Glutamatergic neuron (in vitro differentiated cells): ENCODE measurements around the gene SCRN2. TPM values are rescaled to one million over a fixed set of nuclear protein-coding genes. Genes with fewer than 3 reads are reported as not detected.

Experiments
- DNase-seq: peaks from one replicate; pipeline ENCODE4 v3.0.0; 2022
- H3K27ac Mint-ChIP-seq: one replicate; pipeline ENCODE4 v1.8.0; 2020; ENCODE audit warnings: mild to moderate bottlenecking, mixed read lengths, inconsistent platforms; ENCODE audit not compliant: unreplicated experiment
- H3K27me3 Mint-ChIP-seq: one replicate; pipeline ENCODE4 v1.8.0; 2020; ENCODE audit warnings: mild to moderate bottlenecking, moderate library complexity, mixed read lengths, inconsistent platforms; ENCODE audit not compliant: unreplicated experiment
- H3K36me3 Mint-ChIP-seq: one replicate; pipeline ENCODE4 v1.8.0; 2020; ENCODE audit warnings: mild to moderate bottlenecking, mixed read lengths, inconsistent platforms; ENCODE audit not compliant: unreplicated experiment
- H3K4me1 Mint-ChIP-seq: one replicate; pipeline ENCODE4 v1.8.0; 2020; ENCODE audit warnings: mild to moderate bottlenecking, low read depth, mixed read lengths, inconsistent platforms; ENCODE audit not compliant: unreplicated experiment
- H3K4me3 Mint-ChIP-seq: one replicate; pipeline ENCODE4 v1.8.0; 2020; ENCODE audit warnings: mild to moderate bottlenecking, mixed read lengths, inconsistent platforms; ENCODE audit not compliant: unreplicated experiment
- H3K9me3 Mint-ChIP-seq: one replicate; pipeline ENCODE4 v1.8.0; 2020; ENCODE audit warnings: mild to moderate bottlenecking, moderate library complexity, mixed read lengths, inconsistent platforms; ENCODE audit not compliant: unreplicated experiment
- total RNA-seq: library from RNA; stranded (reverse); fragmentation: NEBNext Ultra II Directional; extraction: Animal tissue kit (Norgen Biotek cat#: 25700); gene quantifications from one replicate; pipeline ENCODE4 v1.2.1, GENCODE V29; 2021; ENCODE audit not compliant: unreplicated experiment
- TF ChIP-seq, protein P1 (sequence below): fragments of 200-600 bp; sonication (generic); IDR thresholded peaks from one replicate; pipeline ENCODE4 v1.5.0; 2021; ENCODE audit not compliant: partially characterized antibody, unreplicated experiment

Gene SCRN2
- total RNA-seq, 1 donor from 2014 or later = 39.1 TPM

- Mint-ChIP-seq H3K27me3 (peaks cover 12% of the 10 kb centered on the region), H3K4me3 (no peak overlapping the region), H3K4me1 (peaks cover 11% of the 10 kb centered on the region), H3K36me3 (no peaks in the 10 kb centered on the region), H3K27ac (no peak overlapping the region), H3K9me3 (no peaks in the 10 kb centered on the region)
- TF ChIP-seq, protein P1, sequence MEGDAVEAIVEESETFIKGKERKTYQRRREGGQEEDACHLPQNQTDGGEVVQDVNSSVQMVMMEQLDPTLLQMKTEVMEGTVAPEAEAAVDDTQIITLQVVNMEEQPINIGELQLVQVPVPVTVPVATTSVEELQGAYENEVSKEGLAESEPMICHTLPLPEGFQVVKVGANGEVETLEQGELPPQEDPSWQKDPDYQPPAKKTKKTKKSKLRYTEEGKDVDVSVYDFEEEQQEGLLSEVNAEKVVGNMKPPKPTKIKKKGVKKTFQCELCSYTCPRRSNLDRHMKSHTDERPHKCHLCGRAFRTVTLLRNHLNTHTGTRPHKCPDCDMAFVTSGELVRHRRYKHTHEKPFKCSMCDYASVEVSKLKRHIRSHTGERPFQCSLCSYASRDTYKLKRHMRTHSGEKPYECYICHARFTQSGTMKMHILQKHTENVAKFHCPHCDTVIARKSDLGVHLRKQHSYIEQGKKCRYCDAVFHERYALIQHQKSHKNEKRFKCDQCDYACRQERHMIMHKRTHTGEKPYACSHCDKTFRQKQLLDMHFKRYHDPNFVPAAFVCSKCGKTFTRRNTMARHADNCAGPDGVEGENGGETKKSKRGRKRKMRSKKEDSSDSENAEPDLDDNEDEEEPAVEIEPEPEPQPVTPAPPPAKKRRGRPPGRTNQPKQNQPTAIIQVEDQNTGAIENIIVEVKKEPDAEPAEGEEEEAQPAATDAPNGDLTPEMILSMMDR = no peak
- DNase-seq = peak; percentile 2
These were observed 22.9 kb downstream of the SCRN2 start for GRCh38 chr17:47818002-47818695.

DNA sequence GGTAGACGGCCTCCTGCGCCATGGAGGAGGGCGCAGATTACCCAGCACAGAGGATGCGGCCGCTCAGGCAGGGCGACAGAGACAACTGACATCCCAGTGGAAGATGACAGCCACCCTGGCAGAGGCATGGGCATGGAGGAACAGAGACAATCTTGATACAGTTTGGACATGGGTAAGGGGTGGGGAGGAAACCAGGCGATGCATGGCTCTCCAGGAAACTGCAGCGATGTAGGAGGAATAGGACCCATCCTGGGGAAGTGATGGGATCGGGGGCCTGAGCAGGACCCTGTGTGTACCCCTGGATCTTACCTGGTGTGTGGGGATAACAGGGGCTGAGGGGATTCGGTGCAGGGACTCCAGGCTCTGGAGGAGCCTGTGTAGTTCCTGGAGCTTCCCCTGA, 24.1 kb downstream of the SCRN2 start:
- peaks cover 13% of the 10 kb centered on the region for H3K27me3 Mint-ChIP-seq
- DNase-seq = no peak
- H3K4me3 Mint-ChIP-seq = no peak overlapping the region
- TF ChIP-seq, protein P1 = no peak
- no peaks in the 10 kb centered on the region for H3K9me3 Mint-ChIP-seq
- H3K4me1 Mint-ChIP-seq = peaks cover 5% of the 10 kb centered on the region
- no peaks in the 10 kb centered on the region for H3K36me3 Mint-ChIP-seq
- H3K27ac Mint-ChIP-seq = no peak overlapping the region

GRCh38 chr17:47816111-47816735, 24.9 kb downstream of the SCRN2 start:
- Mint-ChIP-seq H3K27me3 (peaks cover 18% of the 10 kb centered on the region), H3K27ac (no peak overlapping the region), H3K4me1 (peaks cover 5% of the 10 kb centered on the region), H3K36me3 (peaks cover 6% of the 10 kb centered on the region), H3K9me3 (no peaks in the 10 kb centered on the region), H3K4me3 (no peak overlapping the region)
- TF ChIP-seq, protein P1 = no peak
- DNase-seq = no peak

GRCh38 chr17:47815106-47815918, 25.8 kb downstream of the SCRN2 start:
- H3K27ac Mint-ChIP-seq = no peak overlapping the region
- TF ChIP-seq, protein P1 = no peak
- H3K9me3 Mint-ChIP-seq = no peaks in the 10 kb centered on the region
- DNase-seq = no peak
- H3K36me3 Mint-ChIP-seq = peaks cover 6% of the 10 kb centered on the region
- no peaks in the 10 kb centered on the region for H3K4me1 Mint-ChIP-seq
- H3K4me3 Mint-ChIP-seq = no peak overlapping the region
- peaks cover 15% of the 10 kb centered on the region for H3K27me3 Mint-ChIP-seq
